ENCODE measurements around the gene CRELD2. TPM values are rescaled to one million over a fixed set of nuclear protein-coding genes. Genes with fewer than 3 reads are reported as not detected.

The CRELD2 gene
- polyA plus RNA-seq, 2 of the 4 experiments (the other 2 are of a cell fraction), result 15.1 to 18.7 TPM

DNA sequence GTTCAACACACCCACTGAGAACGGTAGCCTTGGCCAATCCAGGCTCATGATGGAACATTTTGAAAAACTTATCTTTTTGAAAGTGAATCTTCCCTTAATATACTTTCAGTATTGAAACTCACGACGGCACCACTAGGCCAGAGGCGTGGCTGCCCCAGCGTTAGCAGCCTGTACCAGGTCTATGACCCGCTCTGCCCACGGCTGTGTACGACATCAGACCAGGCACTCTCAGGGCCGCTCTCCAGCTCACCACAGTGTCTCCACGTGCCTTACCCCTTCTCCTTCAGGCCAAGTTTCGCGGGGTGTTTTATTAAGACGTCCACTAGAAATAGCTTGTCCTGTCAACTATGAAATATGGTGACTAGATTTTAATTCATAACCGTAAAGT, 31.4 kb upstream of the CRELD2 start:
- ATAC-seq (no peak), FAIRE-seq (no peak), DNase-seq (ENCODE audit: low read depth in 1 of 2, low spot score in 1 of 2) (no peak)
- Histone ChIP-seq H3K9me3 (no peaks in the 10 kb centered on the region; the same call in 2 of the 3 replicates), H3K4me1 (no peaks in the 10 kb centered on the region), H3K4me3 (no peak overlapping the region), H3K27ac (no peak overlapping the region), H3K4me2 (no peak overlapping the region)
- TF ChIP-seq CHD2 (IDR thresholded peaks at IDR 0.05; ENCODE audit: low read length, partially characterized antibody), result no peak
- no peak for TF ChIP-seq TFCP2L1 (CRISPR knock-in tag; IDR thresholded peaks at IDR 0.05)
- 94% methylated on average over 14 of the region's 14 CpGs for WGBS (ENCODE audit: missing lambda C conversion rate)
- ChIA-PET CTCF (interaction anchor here (0.9 to 1.3 kb wide), 2 partner anchors 13 to 143 kb away, joined by 3 to 6 read pairs; no protein-coding TSS in a partner anchor), POLR2A (no interaction called here)

DNA sequence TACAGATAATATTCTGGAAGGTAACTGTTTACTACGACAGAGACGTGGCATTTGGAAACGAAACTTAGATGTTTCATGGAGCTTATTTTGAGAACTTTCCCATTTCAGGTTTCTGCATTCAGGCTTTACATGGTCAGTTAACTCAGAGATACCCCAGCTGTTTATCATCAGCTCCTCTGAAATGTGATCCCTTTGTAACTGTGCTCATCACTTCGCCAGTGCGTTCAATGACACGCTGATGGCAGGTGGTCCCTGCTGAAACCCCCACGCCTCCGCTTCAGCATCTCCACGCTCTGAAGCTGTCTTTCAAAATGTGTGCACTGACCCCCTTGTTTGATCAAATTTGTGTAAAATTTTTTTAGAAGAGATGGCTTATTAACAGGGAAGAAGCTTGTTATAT, 30.7 kb upstream of the CRELD2 start:
- Histone ChIP-seq H3K4me1 (no peaks in the 10 kb centered on the region), H3K4me3 (no peak overlapping the region), H3K27ac (no peak overlapping the region), H3K9me3 (no peaks in the 10 kb centered on the region; the same call in 2 of the 3 replicates), H3K4me2 (no peak overlapping the region)
- TF ChIP-seq TP53 (CRISPR knock-in tag; IDR thresholded peaks at IDR 0.05), result no peak
- TF ChIP-seq, protein P1, sequence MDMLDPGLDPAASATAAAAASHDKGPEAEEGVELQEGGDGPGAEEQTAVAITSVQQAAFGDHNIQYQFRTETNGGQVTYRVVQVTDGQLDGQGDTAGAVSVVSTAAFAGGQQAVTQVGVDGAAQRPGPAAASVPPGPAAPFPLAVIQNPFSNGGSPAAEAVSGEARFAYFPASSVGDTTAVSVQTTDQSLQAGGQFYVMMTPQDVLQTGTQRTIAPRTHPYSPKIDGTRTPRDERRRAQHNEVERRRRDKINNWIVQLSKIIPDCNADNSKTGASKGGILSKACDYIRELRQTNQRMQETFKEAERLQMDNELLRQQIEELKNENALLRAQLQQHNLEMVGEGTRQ (IDR thresholded peaks at IDR 0.05), result no peak
- TF ChIP-seq MYC (IDR thresholded peaks at IDR 0.05; ENCODE audit: borderline replicate concordance, low read length), result no peak
- 96% methylated on average over 9 of the region's 9 CpGs for WGBS (ENCODE audit: missing lambda C conversion rate)
- ChIA-PET CTCF (interaction anchor here (0.9 to 1.3 kb wide), 2 partner anchors 12 to 142 kb away, joined by 3 to 6 read pairs; no protein-coding TSS in a partner anchor), POLR2A (no interaction called here)
- ATAC-seq, result no peak
- FAIRE-seq, result no peak
- DNase-seq (ENCODE audit: low read depth in 1 of 2, low spot score in 1 of 2), result no peak

DNA sequence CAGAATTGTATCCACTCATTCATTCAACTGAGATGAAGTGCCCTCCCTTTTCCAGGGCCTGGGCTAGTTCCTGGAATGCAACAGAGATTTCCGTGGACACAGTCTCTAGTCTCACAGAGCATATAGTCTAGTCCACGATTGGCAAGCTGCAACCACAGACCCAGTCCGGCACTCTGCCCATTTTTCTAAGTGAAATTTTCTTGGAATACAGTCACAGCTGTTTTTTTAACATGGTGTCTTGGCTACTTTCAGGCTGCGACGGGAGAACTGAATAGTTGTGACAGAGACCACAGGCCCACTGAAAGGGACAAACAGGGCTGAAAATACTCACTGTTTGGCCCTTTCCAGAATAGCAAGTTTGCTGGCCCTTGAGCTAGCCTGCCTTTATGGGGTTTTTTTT, 29.4 kb upstream of the CRELD2 start:
- H3K4me2 ChIP-seq, result no peak overlapping the region
- H3K9me3 ChIP-seq, result no peaks in the 10 kb centered on the region; the same call in 2 of the 3 replicates
- H3K4me3 ChIP-seq, result no peak overlapping the region
- TF ChIP-seq, protein P2, sequence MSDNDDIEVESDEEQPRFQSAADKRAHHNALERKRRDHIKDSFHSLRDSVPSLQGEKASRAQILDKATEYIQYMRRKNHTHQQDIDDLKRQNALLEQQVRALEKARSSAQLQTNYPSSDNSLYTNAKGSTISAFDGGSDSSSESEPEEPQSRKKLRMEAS (IDR thresholded peaks at IDR 0.05), result no peak
- TF ChIP-seq EHMT2 (IDR thresholded peaks at IDR 0.05; ENCODE audit: low read depth) (no peak), EP300 (IDR thresholded peaks at IDR 0.05) (no peak)
- TF ChIP-seq, protein P3, sequence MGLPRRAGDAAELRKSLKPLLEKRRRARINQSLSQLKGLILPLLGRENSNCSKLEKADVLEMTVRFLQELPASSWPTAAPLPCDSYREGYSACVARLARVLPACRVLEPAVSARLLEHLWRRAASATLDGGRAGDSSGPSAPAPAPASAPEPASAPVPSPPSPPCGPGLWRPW (IDR thresholded peaks at IDR 0.05), result no peak
- ChIA-PET POLR2A (no interaction called here), CTCF (interaction anchor here (0.6 to 1.0 kb wide), 2 partner anchors 9 to 142 kb away, joined by 3 read pairs; no protein-coding TSS in a partner anchor)
- ATAC-seq, result no peak
- no peaks in the 10 kb centered on the region for H3K4me1 ChIP-seq
- 95% methylated on average over 5 of the region's 5 CpGs for WGBS (ENCODE audit: missing lambda C conversion rate)
- no peak for DNase-seq (ENCODE audit: low read depth in 1 of 2, low spot score in 1 of 2)
- FAIRE-seq, result no peak
- H3K27ac ChIP-seq, result no peak overlapping the region

DNA sequence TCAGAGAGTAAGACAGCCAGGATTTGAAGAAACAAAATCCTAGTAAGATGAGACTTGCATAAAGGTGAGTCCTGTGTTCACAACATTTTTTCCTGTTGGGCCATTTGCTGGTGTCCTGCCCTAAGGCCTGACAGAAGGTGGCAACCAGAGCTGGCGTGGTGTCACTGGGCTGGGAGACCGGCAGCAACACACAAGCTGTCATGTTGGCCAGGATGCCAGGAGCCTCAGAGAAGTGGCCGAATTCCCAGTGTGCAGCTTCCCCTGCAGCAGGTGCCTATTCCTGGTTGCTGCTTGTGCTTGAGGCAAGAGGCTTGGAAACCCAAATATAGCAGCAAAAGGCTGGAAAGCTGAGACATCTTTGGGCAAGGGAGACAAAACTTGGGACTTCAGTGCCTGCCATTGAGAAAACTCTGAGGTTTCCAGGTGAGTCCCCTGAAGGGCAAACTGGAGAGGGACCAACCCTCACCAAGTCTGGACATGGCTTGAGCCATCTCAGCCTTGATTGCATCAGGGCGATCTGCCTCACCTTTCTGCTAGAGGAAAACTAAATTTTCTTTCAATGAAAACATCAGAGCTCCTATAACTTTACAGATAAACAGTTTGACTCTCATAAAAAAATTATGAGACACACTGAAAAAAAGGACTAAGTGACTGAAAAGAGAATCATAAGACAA, 26.1 kb upstream of the CRELD2 start:
- ChIA-PET POLR2A (no interaction called here), CTCF (interaction anchor here (1.5 kb wide), 1 partner anchor 38 kb away, joined by 4 read pairs; no protein-coding TSS in a partner anchor)
- no peak for FAIRE-seq
- no peaks in the 10 kb centered on the region for H3K4me1 ChIP-seq
- H3K4me2 ChIP-seq, result no peak overlapping the region
- DNase-seq (ENCODE audit: low read depth in 1 of 2, low spot score in 1 of 2), result no peak
- ATAC-seq, result no peak
- H3K4me3 ChIP-seq, result no peak overlapping the region
- WGBS (ENCODE audit: missing lambda C conversion rate), result 94% methylated on average over 4 of the region's 4 CpGs
- H3K27ac ChIP-seq, result no peak overlapping the region
- TF ChIP-seq, protein P4, sequence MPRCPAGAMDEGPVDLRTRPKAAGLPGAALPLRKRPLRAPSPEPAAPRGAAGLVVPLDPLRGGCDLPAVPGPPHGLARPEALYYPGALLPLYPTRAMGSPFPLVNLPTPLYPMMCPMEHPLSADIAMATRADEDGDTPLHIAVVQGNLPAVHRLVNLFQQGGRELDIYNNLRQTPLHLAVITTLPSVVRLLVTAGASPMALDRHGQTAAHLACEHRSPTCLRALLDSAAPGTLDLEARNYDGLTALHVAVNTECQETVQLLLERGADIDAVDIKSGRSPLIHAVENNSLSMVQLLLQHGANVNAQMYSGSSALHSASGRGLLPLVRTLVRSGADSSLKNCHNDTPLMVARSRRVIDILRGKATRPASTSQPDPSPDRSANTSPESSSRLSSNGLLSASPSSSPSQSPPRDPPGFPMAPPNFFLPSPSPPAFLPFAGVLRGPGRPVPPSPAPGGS (IDR thresholded peaks at IDR 0.05), result no peak
- TF ChIP-seq, protein P5, sequence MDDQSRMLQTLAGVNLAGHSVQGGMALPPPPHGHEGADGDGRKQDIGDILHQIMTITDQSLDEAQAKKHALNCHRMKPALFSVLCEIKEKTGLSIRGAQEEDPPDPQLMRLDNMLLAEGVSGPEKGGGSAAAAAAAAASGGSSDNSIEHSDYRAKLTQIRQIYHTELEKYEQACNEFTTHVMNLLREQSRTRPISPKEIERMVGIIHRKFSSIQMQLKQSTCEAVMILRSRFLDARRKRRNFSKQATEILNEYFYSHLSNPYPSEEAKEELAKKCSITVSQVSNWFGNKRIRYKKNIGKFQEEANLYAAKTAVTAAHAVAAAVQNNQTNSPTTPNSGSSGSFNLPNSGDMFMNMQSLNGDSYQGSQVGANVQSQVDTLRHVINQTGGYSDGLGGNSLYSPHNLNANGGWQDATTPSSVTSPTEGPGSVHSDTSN (IDR thresholded peaks at IDR 0.05), result no peak
- TF ChIP-seq RCOR1 (IDR thresholded peaks at IDR 0.05; ENCODE audit: low read depth, low read length), result no peak
- no peak for TF ChIP-seq TP53 (CRISPR knock-in tag; IDR thresholded peaks at IDR 0.05)
- TF ChIP-seq ZNF302 (CRISPR knock-in tag; IDR thresholded peaks at IDR 0.05), result no peak
- TF ChIP-seq RFX5 (IDR thresholded peaks at IDR 0.05), result no peak
- TF ChIP-seq EP300 (IDR thresholded peaks at IDR 0.05), result no peak
- no peak for TF ChIP-seq ZC3H11A (IDR thresholded peaks at IDR 0.05)
- no peak for TF ChIP-seq HOXB13 (CRISPR knock-in tag; IDR thresholded peaks at IDR 0.05; ENCODE audit: low read depth)
- TF ChIP-seq MAZ (IDR thresholded peaks at IDR 0.05; ENCODE audit: borderline replicate concordance, low read depth, low read length), result no peak
- TF ChIP-seq FOXS1 (CRISPR knock-in tag; IDR thresholded peaks at IDR 0.05), result no peak
- TF ChIP-seq, protein P6, sequence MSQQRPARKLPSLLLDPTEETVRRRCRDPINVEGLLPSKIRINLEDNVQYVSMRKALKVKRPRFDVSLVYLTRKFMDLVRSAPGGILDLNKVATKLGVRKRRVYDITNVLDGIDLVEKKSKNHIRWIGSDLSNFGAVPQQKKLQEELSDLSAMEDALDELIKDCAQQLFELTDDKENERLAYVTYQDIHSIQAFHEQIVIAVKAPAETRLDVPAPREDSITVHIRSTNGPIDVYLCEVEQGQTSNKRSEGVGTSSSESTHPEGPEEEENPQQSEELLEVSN (IDR thresholded peaks at IDR 0.05; ENCODE audit: borderline replicate concordance, low read depth), result no peak
- TF ChIP-seq, protein P2 (IDR thresholded peaks at IDR 0.05), result no peak
- no peak for TF ChIP-seq NR3C1 (IDR thresholded peaks at IDR 0.05)
- no peak for TF ChIP-seq ESRRA (IDR thresholded peaks at IDR 0.05; ENCODE audit: borderline replicate concordance, low read length)
- TF ChIP-seq SMC3 (IDR thresholded peaks at IDR 0.05), result no peak
- no peak for TF ChIP-seq ZSCAN20 (CRISPR knock-in tag; IDR thresholded peaks at IDR 0.05)
- no peak for TF ChIP-seq MAFK (IDR thresholded peaks at IDR 0.05; ENCODE audit: partially characterized antibody)
- TF ChIP-seq BHLHE40 (IDR thresholded peaks at IDR 0.05; ENCODE audit: low read depth, low read length), result no peak
- no peaks in the 10 kb centered on the region for H3K9me3 ChIP-seq

Measured in A549 (cell line).